GM15510 (cell line): Measurements from ENCODE around the gene P2RX2.

Experiments used
- POLR2A ChIP-seq: IDR thresholded peaks from 3 replicates; pipeline ENCODE4 v1.6.1; 2011; ENCODE audit warnings: borderline replicate concordance; ENCODE audit not compliant: insufficient read length; ENCODE audit errors: extremely low read depth

P2RX2 gene

DNA sequence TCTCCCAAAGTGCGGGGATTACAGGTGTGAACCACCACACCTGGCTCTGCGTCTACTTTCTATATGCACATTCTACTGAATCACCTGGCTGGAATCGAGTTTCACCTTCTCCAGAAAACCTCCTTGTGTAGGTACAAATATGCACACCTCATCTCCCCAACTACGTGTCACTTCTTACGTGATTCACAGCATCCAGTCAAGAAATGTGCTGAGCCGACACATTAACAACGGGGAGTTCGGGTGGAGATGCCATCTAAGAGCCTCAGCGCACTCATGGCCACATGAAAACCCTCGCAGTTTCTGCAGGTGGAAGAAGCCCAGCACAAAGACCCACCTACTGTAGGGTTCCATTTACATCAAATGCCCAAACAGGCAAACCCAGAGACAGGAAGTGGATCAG, 29.3 kb downstream of the P2RX2 start:
- TF ChIP-seq POLR2A = no peak

DNA sequence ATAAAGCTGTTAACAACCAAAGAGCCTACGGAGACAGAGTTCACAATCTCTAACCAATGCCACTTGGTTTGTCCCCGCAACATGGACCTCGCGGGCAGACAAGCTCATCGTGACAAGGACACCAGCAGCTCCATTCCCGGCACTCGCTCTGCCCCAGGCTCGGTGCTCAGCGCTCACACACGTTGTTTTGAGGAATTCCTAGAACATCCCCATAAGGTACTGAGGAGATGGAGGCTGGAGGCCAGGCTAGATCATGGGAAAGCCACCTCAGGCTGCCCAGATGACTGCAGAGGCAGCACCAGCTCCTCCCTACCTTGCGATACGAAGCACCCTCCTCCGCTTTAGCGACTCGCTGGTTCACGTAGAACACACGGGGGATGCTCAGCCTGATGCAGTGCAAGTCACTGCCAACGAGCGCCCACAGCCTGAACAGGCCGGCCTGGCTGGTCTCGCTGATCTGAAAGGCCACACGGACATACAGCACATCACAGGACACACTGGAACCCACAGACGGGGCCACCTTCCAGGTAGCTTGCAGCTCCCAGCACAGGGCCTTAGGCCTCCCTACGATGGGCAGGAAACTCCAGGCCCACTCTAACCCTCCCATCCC, 30.1 kb downstream of the P2RX2 start:
- no peak for TF ChIP-seq POLR2A

DNA sequence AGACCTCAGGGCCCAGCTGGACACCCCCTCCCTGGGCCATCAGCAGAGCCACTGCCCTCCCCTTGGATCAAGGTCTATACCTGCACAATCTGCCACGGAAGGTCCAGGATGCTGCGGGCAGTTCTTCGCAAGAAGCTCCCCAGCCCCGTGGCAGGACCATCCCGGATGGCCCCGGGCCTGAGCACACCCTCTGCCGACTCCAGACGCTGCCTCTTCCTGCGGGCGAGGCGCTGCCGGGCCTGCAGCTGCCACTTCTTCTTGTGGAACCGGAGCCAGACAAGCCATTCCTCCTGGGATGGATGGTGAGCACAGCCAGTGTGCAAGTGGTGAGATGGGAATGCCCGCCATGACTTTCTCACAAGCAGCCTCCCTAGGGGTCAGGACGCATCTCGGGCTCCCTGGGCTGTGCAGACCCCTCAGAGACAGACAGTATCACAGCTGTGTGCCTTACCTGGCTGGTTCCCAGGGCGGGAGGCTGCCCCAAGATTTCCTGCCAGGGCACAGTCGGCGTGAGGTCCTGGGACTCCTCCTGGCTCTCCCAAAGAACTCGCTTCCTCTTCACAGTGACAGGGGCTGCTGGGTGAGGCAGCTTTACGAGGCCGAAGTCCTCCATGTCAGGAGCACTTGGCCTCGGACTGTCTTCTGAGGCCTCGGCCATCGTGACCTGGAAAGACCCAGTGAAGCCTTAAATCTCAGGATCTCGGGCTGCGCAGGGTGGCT, 30.8 kb downstream of the P2RX2 start:
- no peak for TF ChIP-seq POLR2A

DNA sequence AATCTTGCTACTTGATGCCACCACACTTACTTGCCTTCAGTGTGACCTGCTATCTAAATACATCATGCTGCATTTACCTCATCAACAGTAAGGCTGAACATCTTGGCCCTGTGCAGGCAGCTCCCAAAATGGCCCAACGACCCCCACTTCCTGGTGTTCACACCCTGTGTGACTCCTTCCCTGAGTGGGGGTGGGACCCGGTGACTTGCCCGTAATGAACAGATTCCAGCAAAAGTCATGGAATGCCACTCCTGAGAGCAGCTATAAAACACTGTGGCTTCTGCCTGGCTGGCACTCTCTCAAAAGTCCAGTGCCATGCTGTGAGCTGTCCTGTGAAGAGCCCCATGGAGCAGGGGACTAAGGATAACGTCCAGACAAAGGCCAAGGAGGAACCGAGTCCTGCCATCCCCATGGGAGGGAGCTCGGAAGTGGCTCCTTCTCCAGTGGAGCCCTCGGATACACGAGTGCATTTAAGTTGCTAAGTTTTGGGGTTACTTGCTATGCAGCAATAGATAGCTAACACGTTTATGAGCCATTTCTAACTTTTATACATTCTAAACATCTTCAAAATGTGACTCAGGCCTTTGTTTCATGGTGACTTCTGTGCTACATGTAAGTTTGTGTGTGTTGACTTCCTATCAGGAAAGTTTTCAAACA, 33.0 kb downstream of the P2RX2 start:
- TF ChIP-seq POLR2A = no peak

DNA sequence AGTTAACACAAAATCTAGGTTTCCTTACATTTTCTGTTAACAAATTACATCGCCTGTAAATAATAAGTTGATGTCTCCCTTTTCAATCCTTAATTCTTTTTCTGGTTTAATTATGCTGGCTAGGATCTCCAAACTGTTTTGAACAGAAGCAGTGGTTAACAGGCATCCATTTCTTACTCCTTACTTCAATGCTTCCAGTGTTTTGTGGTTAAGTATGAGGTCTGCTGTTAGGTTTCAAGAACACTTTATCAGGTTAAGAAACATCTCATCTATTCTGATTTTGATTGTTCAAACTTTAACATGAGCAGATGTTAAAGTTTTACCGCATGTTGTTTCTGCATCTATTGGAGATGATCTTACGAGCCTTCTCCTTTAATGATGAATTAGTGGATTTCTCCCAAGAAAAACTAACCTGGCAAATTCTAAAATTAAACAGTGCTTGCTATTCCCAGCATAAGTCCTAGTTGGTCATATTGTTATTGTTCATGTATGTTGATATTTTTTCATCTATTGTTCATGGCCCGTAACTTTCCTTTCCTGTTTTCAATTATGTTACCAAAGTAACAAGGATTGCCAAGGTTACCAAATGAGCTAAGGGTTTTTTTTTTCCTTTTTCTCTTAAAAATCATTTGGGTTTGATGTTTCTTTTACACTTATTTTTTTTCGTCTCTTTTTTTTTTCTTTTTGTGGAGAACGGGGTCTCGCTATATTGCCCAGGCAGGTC, 35.2 kb downstream of the P2RX2 start:
- TF ChIP-seq POLR2A = no peak

DNA sequence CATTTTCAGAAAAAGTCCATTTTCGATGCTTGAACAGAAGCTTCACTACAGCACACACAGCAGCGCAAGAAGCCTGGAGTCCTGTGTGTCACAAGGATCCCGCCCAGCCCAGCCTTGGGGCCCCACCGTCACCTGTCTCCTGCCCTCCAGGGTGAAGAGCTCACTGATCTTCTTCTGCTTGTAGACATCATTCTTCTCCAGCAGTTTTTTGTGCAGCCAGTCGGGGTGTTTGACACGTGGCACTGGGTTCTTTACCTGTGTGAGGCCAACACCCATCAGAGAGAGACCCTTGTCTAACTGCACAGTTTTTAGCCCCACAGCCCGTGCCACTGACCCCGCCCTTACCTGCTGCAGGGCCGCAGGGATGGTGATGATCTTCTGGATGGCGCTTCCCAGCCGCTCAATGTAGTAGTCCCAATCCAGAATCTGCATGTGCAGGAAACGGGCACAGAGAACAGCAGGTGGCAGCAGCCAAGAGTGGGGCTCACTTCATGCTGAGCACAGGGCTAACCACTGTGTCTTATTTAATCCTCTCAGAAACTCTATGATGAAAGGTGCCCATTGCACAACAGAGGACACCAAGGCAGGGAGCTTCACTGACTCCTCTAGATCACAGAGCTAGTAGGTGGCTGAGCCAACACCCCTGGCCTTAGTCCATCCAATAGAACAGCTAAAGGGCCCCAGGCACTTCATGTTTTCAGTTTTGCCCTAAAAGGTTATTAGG, 38.6 kb downstream of the P2RX2 start:
- no peak for TF ChIP-seq POLR2A

DNA sequence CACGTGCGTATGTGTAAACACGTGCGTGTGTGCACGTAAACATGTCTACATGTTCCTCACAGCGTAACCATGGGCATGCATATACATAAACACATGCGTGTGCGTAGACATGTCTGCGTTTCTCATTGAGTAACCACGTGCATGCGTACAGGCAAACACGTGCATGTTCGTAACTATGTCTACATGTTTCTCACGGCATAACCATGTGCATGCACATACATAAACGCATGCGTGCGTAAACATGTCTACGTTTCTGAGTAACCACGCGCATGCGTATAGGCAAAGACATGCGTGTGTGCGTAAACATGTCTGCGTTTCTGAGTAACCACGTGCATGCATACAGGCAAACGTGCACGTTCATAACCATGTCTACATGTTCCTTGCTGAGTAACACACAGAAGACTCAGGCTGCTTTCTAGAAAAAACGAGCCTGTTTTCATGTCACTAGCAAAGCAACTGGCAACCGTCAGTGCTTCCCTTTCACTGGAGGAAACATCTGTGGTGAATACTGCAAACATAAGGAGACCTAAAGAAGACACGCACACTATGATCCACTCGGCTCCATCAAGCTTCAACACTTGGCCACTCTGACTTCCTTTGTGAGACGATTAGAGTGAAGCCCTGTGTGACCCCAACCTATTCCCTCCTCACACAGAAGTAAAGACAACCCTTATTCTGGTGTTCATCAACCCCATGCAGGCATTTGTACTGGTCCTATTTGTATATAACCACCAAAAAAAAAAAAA, 39.7 kb downstream of the P2RX2 start:
- no peak for TF ChIP-seq POLR2A

DNA sequence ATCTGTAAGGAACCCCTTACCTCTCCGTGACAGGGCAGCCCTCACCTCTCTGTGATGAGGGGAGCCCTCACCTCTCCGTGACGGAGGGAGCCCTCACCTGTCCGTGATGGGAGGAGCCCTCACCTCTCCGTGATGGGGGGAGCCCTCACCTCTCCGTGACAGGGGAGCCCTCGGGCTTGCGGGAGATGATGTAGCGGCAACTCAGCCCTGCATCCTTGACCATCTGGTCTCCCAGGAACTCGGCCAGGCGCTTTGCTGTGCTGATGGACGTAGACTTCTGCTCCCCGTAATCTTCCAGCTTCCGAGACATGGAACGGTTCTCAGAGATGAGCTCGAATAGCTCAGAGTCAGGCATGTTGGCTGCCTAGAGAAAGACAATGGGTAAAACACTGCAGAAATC, 40.6 kb downstream of the P2RX2 start:
- no peak for TF ChIP-seq POLR2A

DNA sequence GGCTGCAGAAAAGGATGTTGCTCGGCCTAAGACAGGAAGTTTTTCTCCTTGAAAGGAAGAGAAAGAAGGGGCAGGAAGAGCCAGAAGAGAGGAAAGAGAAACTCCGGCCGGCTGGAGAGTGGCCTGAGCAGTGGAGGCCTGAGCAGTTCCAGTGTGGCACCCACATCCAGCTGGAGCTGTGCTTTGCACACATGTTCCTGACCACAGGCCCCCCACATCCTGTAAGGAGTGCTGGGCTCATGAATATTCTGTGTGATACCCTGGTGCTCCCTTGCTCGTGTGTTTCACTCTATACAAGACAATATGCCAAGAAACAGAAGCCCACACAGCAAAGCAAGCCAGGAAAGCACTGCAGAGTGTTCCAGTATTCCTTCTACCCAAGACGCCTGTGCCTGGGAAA, 41.5 kb downstream of the P2RX2 start:
- TF ChIP-seq POLR2A = no peak

DNA sequence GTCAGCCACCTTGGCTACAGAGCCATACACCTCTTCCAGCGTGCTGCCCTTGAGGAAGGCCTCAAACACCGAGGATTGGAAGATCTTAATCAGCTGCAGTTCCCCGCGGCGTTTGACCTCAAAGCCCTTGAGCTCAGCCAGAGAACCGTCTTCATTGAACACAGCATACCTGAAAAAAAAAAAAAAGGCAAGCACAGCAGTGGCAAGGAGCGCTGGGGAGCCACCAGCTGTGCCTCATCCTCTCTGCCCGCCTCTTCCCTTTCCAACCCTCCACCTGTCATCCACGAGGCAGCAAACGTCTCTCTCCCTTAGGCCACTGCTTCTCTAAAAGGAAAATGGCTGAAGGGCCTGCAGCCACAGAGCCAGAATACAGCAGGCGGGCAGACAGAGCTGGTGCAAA, 42.4 kb downstream of the P2RX2 start:
- TF ChIP-seq POLR2A = no peak

DNA sequence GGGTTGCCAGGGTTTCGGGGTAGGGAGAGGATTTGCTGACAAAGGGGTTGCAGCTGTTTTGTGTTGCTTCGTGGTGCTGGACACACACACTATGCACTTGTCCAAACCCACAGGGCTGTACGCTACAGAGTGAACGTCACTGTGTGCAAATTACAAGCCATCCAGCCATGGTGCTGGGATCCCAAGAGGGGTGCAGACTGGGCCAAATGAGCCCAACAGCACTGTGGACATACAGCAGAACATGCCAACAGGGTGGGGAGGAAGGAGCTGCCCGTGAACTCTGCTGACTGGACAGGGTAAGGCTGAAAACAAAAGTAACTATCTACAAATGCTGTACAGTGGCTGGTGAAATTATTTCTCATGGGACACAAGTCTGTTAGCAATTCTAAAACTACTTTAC, 43.4 kb downstream of the P2RX2 start:
- TF ChIP-seq POLR2A = no peak

DNA sequence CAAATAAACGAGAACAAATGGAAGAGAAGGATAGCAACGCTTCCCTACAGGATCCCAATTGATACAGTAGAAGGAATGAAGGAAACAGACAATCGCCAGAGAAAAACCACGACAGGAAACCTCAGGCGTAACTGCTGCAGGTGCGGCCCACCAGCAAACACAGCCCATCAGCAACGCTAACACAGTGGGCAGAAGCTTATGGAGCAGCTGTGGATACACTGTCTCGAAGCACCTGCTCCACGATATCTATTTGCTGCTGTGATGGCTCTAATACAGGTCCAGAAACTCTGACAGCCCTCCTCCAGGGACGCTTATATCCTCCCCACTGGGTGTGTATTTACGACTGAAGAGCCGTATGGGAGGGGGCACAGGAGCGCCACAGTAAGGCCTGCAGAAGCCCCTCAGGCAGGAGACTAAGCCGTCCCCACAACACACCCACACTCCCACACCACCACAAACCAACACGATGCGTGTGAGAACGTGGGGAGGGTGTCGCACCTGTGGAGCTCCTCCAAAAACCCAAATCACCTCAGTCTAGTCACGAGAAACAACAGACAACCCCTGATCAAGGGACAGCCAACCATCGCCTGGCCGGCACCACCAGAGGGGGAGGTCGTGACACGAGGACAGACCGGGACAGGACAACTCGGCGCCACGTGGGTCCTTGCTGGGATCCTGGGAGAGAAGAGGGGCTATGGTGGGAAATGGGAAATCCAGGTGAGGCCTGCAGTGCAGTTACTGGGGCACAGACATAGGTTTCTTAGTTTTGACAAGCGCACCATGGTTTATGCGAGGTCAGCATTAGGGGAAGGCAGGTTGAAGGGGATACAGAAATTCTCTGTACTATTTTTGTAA, 44.6 kb downstream of the P2RX2 start:
- TF ChIP-seq POLR2A = no peak
